ENCODE results near the gene KAT7.

The KAT7 gene

DNA sequence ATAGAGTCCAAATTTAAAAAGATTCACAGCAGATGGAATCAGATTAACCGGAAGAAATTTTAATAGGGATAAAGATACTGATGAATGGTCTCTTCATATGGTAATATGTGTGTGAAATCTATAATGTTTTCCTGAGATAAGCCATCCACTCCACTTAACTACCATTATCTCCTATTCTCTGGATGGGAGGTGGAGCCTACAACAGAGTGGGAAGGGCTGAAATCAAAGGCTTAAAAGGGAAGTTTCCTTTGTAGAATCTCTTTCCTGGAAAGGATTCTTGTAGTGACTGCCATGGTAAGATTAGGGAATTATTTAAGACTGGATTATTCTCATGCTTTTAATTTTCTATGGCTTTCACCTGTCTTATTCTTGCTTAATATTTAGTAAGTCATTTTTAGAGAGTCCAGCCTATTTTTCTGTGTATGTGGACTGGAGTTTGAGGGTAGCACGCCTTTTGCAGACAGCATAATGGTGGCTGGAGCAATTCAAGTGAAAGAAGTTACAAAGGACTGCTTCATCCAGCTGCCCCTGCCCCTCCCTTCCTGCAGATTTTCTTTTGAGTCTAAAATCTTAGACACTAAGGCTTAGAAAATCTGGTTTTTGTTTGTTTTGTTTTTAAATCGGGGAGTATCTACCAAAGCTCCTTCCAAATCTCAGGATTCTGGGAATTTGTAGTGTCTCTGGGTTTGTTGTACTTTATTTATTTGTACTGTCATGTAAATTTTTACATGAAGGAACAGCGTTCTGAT lies 26.5 kb downstream of the KAT7 start:
- TF ChIP-seq GATA2 (IDR thresholded peaks at IDR 0.05; ENCODE audit: low read depth, low read length) (no peak), GATA3 (IDR thresholded peaks at IDR 0.05; ENCODE audit: low read depth, low read length) (no peak)

GRCh38 chr17:49815761-49816281 lies 27.3 kb downstream of the KAT7 start:
- no peak for TF ChIP-seq GATA2 (IDR thresholded peaks at IDR 0.05; ENCODE audit: low read depth, low read length)
- TF ChIP-seq GATA3 (IDR thresholded peaks at IDR 0.05; ENCODE audit: low read depth, low read length): no peak

- TF ChIP-seq GATA3 (IDR thresholded peaks at IDR 0.05; ENCODE audit: low read depth, low read length): no peak
- no peak for TF ChIP-seq GATA2 (IDR thresholded peaks at IDR 0.05; ENCODE audit: low read depth, low read length)
These were observed 29.5 kb downstream of the KAT7 start for GRCh38 chr17:49817993-49818392.

- no peak for TF ChIP-seq GATA2 (IDR thresholded peaks at IDR 0.05; ENCODE audit: low read depth, low read length)
- no peak for TF ChIP-seq GATA3 (IDR thresholded peaks at IDR 0.05; ENCODE audit: low read depth, low read length)
These were observed 30.7 kb downstream of the KAT7 start for GRCh38 chr17:49819138-49819537.

DNA sequence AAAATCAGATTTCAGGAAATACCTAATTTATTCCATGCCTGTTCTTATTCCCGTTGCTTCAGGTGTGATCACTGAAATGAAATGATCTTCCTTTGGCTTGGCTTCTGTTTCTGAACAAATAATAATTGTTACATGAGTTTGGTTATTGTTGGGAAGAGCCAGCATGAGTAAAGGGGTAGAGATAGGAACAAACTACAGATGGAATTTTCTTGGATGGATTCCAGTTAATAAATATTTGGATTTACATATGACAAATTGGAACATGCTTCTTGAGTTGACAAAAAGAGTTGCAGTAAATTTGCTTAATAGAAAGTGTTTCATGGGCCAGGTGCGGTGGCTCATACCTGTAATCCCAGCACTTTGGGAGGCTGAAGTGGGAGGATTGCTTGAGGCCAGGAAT lies 31.2 kb downstream of the KAT7 start:
- TF ChIP-seq GATA2 (IDR thresholded peaks at IDR 0.05; ENCODE audit: low read depth, low read length) (no peak), GATA3 (IDR thresholded peaks at IDR 0.05; ENCODE audit: low read depth, low read length) (no peak)

DNA sequence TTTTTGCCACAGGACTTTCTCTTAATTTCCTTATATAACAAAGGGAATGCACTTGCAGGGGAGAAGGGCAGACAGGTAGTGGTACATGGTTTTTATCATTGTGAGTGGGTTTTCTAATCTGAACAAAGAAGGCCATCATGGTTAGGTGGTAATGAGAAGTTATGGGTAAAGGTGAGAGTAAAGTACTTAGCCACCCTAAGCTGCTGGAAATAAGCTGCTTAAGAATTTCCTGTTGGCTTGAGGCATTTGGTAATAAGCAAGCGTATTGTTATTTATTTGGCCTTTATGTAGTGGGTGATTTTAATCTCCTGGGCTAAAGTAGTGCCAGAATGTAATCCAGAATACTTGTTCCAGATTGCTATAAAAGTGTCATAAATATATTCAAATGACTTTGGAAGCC lies 32.3 kb downstream of the KAT7 start:
- TF ChIP-seq GATA2 (IDR thresholded peaks at IDR 0.05; ENCODE audit: low read depth, low read length): no peak
- no peak for TF ChIP-seq GATA3 (IDR thresholded peaks at IDR 0.05; ENCODE audit: low read depth, low read length)

GRCh38 chr17:49821466-49821865 lies 33.0 kb downstream of the KAT7 start:
- TF ChIP-seq GATA3 (IDR thresholded peaks at IDR 0.05; ENCODE audit: low read depth, low read length) (no peak), GATA2 (IDR thresholded peaks at IDR 0.05; ENCODE audit: low read depth, low read length) (no peak)

DNA sequence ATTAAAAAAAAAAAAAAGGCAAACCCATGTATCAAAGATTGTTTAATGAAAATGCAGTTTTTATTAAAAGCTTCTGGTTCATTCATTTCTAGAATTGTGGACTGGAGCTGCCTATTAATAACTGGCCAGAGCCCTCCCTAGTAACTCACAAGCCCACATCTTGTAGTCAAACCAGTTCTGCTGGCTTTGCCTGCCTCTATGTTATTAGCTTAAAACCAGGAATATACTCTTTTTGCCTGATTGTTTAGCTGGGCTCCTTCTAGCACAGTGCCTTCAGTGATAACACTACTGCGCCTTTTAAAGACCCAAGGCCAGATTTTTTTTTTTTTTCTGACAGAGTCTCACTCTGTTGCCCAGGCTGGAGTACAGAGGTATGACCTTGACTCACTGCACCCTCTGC lies 33.4 kb downstream of the KAT7 start:
- TF ChIP-seq GATA3 (IDR thresholded peaks at IDR 0.05; ENCODE audit: low read depth, low read length) (no peak), GATA2 (IDR thresholded peaks at IDR 0.05; ENCODE audit: low read depth, low read length) (no peak)

GRCh38 chr17:49822829-49823228 lies 34.3 kb downstream of the KAT7 start:
- TF ChIP-seq GATA2 (IDR thresholded peaks at IDR 0.05; ENCODE audit: low read depth, low read length): no peak
- TF ChIP-seq GATA3 (IDR thresholded peaks at IDR 0.05; ENCODE audit: low read depth, low read length): no peak

GRCh38 chr17:49823614-49824013 lies 35.1 kb downstream of the KAT7 start:
- no peak for TF ChIP-seq GATA3 (IDR thresholded peaks at IDR 0.05; ENCODE audit: low read depth, low read length)
- TF ChIP-seq GATA2 (IDR thresholded peaks at IDR 0.05; ENCODE audit: low read depth, low read length): no peak

DNA sequence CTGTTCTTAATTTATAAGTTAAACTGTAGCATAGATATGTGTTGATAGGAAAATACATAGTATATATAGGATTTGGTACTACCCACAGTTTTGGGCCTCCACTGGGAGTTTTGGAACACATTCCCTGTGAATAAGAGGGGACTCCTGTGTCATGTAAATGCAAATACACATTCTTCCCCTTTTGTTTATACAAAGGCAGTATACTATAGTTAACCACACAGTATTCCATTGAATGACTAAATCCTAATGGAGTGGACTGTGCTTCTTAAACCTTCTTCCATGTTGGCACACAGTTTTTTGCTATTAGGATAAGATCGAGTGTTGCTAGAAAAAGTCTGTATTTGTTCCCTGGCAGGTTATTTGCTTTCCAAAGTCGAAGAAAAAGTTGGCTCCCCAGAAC lies 37.2 kb downstream of the KAT7 start:
- TF ChIP-seq GATA3 (IDR thresholded peaks at IDR 0.05; ENCODE audit: low read depth, low read length) (no peak), GATA2 (IDR thresholded peaks at IDR 0.05; ENCODE audit: low read depth, low read length) (no peak)

DNA sequence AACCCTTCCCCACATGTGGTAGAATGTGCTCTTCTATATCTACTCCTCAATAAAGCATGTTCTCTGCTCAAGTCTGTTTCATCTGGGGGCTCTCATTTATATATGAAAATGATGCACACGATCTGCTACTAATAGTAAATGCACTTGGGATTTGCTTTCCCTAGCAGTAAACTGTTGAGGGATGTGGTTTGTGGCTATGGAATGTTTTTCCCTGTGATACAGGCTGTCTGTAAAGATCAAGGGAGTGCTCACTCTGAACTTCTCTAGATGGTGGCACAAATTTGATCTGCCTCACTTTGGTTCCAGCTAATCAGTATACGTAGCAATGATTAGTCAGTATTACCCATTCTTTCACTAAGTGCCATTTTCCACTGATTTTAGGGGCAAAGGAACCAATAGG lies 40.5 kb downstream of the KAT7 start:
- TF ChIP-seq GATA3 (IDR thresholded peaks at IDR 0.05; ENCODE audit: low read depth, low read length) (no peak), GATA2 (IDR thresholded peaks at IDR 0.05; ENCODE audit: low read depth, low read length) (no peak)

- TF ChIP-seq GATA3 (IDR thresholded peaks at IDR 0.05; ENCODE audit: low read depth, low read length) (no peak), GATA2 (IDR thresholded peaks at IDR 0.05; ENCODE audit: low read depth, low read length) (no peak)
These were observed 42.1 kb downstream of the KAT7 start for GRCh38 chr17:49830605-49831004.

- no peak for TF ChIP-seq GATA2 (IDR thresholded peaks at IDR 0.05; ENCODE audit: low read depth, low read length)
- no peak for TF ChIP-seq GATA3 (IDR thresholded peaks at IDR 0.05; ENCODE audit: low read depth, low read length)
These were observed 44.5 kb downstream of the KAT7 start for GRCh38 chr17:49832840-49833599.

Data from SH-SY5Y (cell line).